Measurements from ENCODE around the gene RAD54L.

DNA sequence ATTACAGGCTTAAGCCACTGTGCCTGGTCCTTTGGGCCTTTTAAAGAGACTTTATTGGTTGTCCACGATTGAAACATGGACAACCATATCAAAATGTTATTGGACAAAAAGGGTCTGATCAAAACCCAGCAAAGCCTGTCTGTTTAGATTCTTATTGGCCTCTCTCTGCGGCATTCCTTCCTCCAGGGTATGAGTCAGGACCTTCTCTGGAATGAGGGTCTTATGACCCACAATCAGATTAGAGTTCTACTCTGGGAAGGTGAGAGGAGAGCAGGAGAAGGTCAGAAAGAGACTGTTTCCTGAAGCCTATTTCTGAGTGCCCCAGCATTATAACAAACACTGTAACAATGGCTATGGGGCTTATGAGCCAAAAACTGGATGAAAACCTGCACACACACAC is 36.5 kb upstream of the RAD54L start:
- TF ChIP-seq, protein P1, sequence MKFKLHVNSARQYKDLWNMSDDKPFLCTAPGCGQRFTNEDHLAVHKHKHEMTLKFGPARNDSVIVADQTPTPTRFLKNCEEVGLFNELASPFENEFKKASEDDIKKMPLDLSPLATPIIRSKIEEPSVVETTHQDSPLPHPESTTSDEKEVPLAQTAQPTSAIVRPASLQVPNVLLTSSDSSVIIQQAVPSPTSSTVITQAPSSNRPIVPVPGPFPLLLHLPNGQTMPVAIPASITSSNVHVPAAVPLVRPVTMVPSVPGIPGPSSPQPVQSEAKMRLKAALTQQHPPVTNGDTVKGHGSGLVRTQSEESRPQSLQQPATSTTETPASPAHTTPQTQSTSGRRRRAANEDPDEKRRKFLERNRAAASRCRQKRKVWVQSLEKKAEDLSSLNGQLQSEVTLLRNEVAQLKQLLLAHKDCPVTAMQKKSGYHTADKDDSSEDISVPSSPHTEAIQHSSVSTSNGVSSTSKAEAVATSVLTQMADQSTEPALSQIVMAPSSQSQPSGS (IDR thresholded peaks at IDR 0.05; ENCODE audit: low read length): no peak
- TF ChIP-seq EP300 (IDR thresholded peaks at IDR 0.05; ENCODE audit: borderline replicate concordance in 1 of 2, control insufficient read depth in 1 of 2, low read depth in 2 of 2, low read length in 2 of 2): no peak
- TF ChIP-seq TAF1 (IDR thresholded peaks at IDR 0.05; ENCODE audit: borderline replicate concordance, low read depth, low read length): no peak
- no peak for TF ChIP-seq YY1 (IDR thresholded peaks at IDR 0.05; ENCODE audit: low read depth, low read length)
- TF ChIP-seq, protein P2, sequence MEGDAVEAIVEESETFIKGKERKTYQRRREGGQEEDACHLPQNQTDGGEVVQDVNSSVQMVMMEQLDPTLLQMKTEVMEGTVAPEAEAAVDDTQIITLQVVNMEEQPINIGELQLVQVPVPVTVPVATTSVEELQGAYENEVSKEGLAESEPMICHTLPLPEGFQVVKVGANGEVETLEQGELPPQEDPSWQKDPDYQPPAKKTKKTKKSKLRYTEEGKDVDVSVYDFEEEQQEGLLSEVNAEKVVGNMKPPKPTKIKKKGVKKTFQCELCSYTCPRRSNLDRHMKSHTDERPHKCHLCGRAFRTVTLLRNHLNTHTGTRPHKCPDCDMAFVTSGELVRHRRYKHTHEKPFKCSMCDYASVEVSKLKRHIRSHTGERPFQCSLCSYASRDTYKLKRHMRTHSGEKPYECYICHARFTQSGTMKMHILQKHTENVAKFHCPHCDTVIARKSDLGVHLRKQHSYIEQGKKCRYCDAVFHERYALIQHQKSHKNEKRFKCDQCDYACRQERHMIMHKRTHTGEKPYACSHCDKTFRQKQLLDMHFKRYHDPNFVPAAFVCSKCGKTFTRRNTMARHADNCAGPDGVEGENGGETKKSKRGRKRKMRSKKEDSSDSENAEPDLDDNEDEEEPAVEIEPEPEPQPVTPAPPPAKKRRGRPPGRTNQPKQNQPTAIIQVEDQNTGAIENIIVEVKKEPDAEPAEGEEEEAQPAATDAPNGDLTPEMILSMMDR (IDR thresholded peaks at IDR 0.05 in 2 of 3, conservative IDR thresholded peaks at IDR 0.05 in 1 of 3; ENCODE audit: control insufficient read depth in 2 of 3, extremely low read depth in 1 of 3, insufficient read depth in 1 of 3, low read depth in 3 of 3, low read length in 3 of 3): no peak
- no peak for TF ChIP-seq POLR2A (IDR thresholded peaks at IDR 0.05; ENCODE audit: low read depth, low read length)
- TF ChIP-seq SUZ12 (IDR thresholded peaks at IDR 0.05; ENCODE audit: unreplicated experiment): no peak
- TF ChIP-seq TARDBP (IDR thresholded peaks at IDR 0.05; ENCODE audit: borderline replicate concordance): no peak
- no peak for TF ChIP-seq NRF1 (conservative IDR thresholded peaks at IDR 0.05; ENCODE audit: low read depth, low read length)
- TF ChIP-seq, protein P3, sequence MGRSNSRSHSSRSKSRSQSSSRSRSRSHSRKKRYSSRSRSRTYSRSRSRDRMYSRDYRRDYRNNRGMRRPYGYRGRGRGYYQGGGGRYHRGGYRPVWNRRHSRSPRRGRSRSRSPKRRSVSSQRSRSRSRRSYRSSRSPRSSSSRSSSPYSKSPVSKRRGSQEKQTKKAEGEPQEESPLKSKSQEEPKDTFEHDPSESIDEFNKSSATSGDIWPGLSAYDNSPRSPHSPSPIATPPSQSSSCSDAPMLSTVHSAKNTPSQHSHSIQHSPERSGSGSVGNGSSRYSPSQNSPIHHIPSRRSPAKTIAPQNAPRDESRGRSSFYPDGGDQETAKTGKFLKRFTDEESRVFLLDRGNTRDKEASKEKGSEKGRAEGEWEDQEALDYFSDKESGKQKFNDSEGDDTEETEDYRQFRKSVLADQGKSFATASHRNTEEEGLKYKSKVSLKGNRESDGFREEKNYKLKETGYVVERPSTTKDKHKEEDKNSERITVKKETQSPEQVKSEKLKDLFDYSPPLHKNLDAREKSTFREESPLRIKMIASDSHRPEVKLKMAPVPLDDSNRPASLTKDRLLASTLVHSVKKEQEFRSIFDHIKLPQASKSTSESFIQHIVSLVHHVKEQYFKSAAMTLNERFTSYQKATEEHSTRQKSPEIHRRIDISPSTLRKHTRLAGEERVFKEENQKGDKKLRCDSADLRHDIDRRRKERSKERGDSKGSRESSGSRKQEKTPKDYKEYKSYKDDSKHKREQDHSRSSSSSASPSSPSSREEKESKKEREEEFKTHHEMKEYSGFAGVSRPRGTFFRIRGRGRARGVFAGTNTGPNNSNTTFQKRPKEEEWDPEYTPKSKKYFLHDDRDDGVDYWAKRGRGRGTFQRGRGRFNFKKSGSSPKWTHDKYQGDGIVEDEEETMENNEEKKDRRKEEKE (IDR thresholded peaks at IDR 0.05): no peak
- no peak for TF ChIP-seq ZBED1 (IDR thresholded peaks at IDR 0.05; ENCODE audit: borderline replicate concordance)
- no peak for TF ChIP-seq ZNF274 (IDR thresholded peaks at IDR 0.05; ENCODE audit: insufficient read depth, insufficient read length)

Measured in GM12878 (cell line).